K562 (cell line): ENCODE results near the gene TBC1D16.

Experiments
- AFF4 ChIP-seq: sonication (generic); formaldehyde crosslinking; IDR thresholded peaks from 2 replicates; pipeline ENCODE4 v1.8.0; 2023; ENCODE audit warnings: mild to moderate bottlenecking, missing genetic modification reagents
- ARID2 ChIP-seq: fragments of 450-650 bp; IDR thresholded peaks from 2 replicates; pipeline ENCODE4 v1.6.1; 2017; ENCODE audit warnings: antibody characterized with exemption, mild to moderate bottlenecking
- CREB3 ChIP-seq: fragments of 450-650 bp; conservative IDR thresholded peaks from 2 replicates; pipeline ENCODE4 v1.6.1; 2016; ENCODE audit warnings: missing genetic modification characterization, low read depth, mild to moderate bottlenecking, missing compliant biosample characterization, moderate library complexity
- CTCF ChIP-seq, 3 experiments: IDR thresholded peaks in 2 of 3; conservative IDR thresholded peaks in 1 of 3; 2 replicates each; pipeline ENCODE4 v1.5.1; 2011 to 2012; ENCODE audit warnings: low read length in 3 of 3, mild to moderate bottlenecking in 3 of 3, control low read depth in 2 of 3, improper control_type of control experiment in 1 of 3, inconsistent platforms in 1 of 3, low read depth in 1 of 3, mixed read lengths in 1 of 3, moderate library complexity in 1 of 3; ENCODE audit not compliant: insufficient read depth in 2 of 3
- ETS1 ChIP-seq: conservative IDR thresholded peaks from 2 replicates; pipeline ENCODE4 v1.6.1; 2011; ENCODE audit warnings: low read depth, mild to moderate bottlenecking, low read length; ENCODE audit not compliant: control insufficient read depth
- FOXM1 ChIP-seq, 2 experiments: fragments of 450-650 bp in 1 of 2; sonication (generic) in 1 of 2; formaldehyde crosslinking in 1 of 2; IDR thresholded peaks; 2 replicates each; pipeline versions ENCODE4 v1.6.1 to v1.9.0; 2017 to 2022; ENCODE audit warnings: low read depth in 2 of 2, mild to moderate bottlenecking in 2 of 2, missing genetic modification reagents in 1 of 2, moderate library complexity in 1 of 2
- MLX ChIP-seq, 2 experiments: fragments of 450-650 bp in 1 of 2; sonication (generic) in 1 of 2; formaldehyde crosslinking; conservative IDR thresholded peaks; 2 replicates each; pipeline versions ENCODE4 v1.4.0 to v1.8.1; 2020 to 2022; ENCODE audit warnings: mild to moderate bottlenecking in 1 of 2, missing genetic modification reagents in 1 of 2
- POLR2A ChIP-seq: fragments of 450-650 bp; conservative IDR thresholded peaks from 2 replicates; pipeline ENCODE4 v1.6.1; 2016
- RHOXF2B ChIP-seq: fragments of 250-450 bp; sonication (Bioruptor Pico); conservative IDR thresholded peaks from 2 replicates; pipeline ENCODE4 v1.5.1; 2021
- TAF1 ChIP-seq: IDR thresholded peaks from 2 replicates; pipeline ENCODE4 v1.6.1; 2011; ENCODE audit warnings: mild to moderate bottlenecking, low read length, moderate library complexity; ENCODE audit not compliant: insufficient read depth, control insufficient read depth, severe bottlenecking; ENCODE audit errors: extremely low read depth
- ZNF24 ChIP-seq: fragments of 450-650 bp; IDR thresholded peaks from 2 replicates; pipeline ENCODE4 v1.6.1; 2016

GRCh38 chr17:79991140-79991923, 44.3 kb downstream of the TBC1D16 start:
- TF ChIP-seq ZNF24 = no peak
- no peak for TF ChIP-seq RHOXF2B (CRISPR knock-in tag)
- peak in 2 of 3 experiments; percentile 58 to 66; a peak in 4 of 6 replicates for TF ChIP-seq CTCF (IDR thresholded peaks at IDR 0.05 in 2 of 3, conservative IDR thresholded peaks at IDR 0.05 in 1 of 3; ENCODE audit: insufficient read depth in 2 of 3, low read depth in 1 of 3, low read length in 3 of 3)
- TF ChIP-seq CREB3 = no peak
- TF ChIP-seq MLX (CRISPR knock-in tag; conservative IDR thresholded peaks at IDR 0.05) = no peak
- no peak for TF ChIP-seq FOXM1 (IDR thresholded peaks at IDR 0.05; ENCODE audit: low read depth)
- TF ChIP-seq FOXM1 (CRISPR knock-in tag; IDR thresholded peaks at IDR 0.05; ENCODE audit: low read depth) = no peak
- TF ChIP-seq ETS1 = no peak
- no peak for TF ChIP-seq POLR2A
- TF ChIP-seq ARID2 = no peak
- TF ChIP-seq AFF4 = no peak
- TF ChIP-seq TAF1 = no peak
